Adipocyte (in vitro differentiated cells): ENCODE measurements around the gene ADAMTS17.

Source experiments
- DNase-seq: peaks from one replicate; pipeline ENCODE4 v3.0.0-alpha.2; 2015; ENCODE audit warnings: low read depth
- H3K27me3 ChIP-seq: replicated peaks from 2 replicates; pipeline ENCODE4 v1.7.0; 2013; ENCODE audit warnings: mild to moderate bottlenecking, low read length, moderate library complexity; ENCODE audit not compliant: control insufficient read depth, insufficient read depth
- H3K36me3 ChIP-seq: 2 replicates; pipeline ENCODE4 v1.7.0; 2013; ENCODE audit warnings: low read length, mild to moderate bottlenecking, moderate library complexity; ENCODE audit not compliant: control insufficient read depth, insufficient read depth, severe bottlenecking
- H3K4me1 ChIP-seq: 2 replicates; pipeline ENCODE4 v1.7.0; 2013; ENCODE audit warnings: mild to moderate bottlenecking, low read length, moderate library complexity; ENCODE audit not compliant: control insufficient read depth, insufficient read depth
- H3K4me3 ChIP-seq: 2 replicates; pipeline ENCODE4 v1.7.0; 2013; ENCODE audit warnings: mild to moderate bottlenecking, low read length, moderate library complexity
- H3K9ac ChIP-seq: 2 replicates; pipeline ENCODE4 v1.7.0; 2013; ENCODE audit warnings: mild to moderate bottlenecking, low read length, moderate library complexity
- H3K9me3 ChIP-seq: 2 replicates; pipeline ENCODE4 v1.7.0; 2013; ENCODE audit warnings: mild to moderate bottlenecking, low read length, moderate library complexity; ENCODE audit not compliant: control insufficient read depth

Gene ADAMTS17

DNA sequence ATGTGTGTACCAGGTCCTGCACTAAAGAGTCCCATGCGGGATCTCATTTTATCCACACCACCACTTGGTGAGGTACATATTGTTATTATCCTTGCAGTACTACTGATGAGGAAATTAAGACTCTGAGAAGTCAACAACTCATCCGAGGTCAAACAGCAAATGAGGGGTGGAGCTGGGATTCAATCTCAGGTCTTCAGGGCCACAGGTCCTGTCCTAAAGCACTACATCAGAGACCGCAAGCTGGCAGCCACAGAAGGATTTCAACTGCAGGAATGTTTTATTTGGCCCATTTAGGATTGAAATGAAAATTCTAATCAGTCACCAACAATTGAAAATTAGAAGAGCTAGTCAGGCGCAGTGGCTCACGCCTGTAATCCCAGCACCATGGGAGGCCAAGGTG lies 131.4 kb downstream of the ADAMTS17 start:
- Histone ChIP-seq H3K9me3 (no peaks in the 10 kb centered on the region), H3K4me1 (peaks cover 6% of the 10 kb centered on the region), H3K4me3 (no peak overlapping the region), H3K36me3 (no peaks in the 10 kb centered on the region), H3K9ac (no peak overlapping the region), H3K27me3 (no peaks in the 10 kb centered on the region)
- no peak for DNase-seq

DNA sequence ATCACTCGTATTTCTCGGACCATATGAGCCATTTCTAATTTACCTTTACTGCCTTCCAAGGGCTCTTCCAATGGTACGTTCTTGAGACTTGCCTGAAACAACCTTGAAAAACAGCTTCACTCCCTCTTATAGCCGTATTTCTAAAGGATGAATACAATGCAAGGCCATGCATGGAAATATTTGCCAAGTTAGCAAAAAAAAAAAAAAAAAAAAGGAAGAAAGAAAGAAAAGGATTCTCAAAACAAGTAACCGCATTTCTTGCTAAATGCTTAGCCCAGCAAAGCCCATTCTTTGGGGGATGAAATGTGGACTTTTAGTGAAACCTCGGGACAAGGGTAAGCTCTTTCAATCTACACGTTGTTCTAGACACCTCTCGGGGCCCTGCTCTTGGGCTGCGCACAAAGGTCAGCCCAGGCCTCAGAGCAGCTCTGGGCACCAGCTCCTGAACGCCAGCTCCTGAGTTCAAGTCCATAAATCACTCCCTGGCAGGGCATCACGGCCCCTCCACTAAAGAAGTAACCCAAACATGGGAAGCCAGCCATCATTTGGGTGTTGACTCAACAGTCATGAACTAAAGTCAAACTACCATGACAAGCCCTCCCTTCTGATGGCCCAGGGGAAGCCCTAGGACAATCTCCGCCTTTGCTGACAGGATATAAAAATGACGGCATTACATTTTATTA lies 132.7 kb downstream of the ADAMTS17 start:
- H3K9ac ChIP-seq: no peak overlapping the region
- DNase-seq: no peak
- H3K4me3 ChIP-seq: no peak overlapping the region
- H3K27me3 ChIP-seq: no peaks in the 10 kb centered on the region
- H3K36me3 ChIP-seq: no peaks in the 10 kb centered on the region
- peaks cover 2% of the 10 kb centered on the region for H3K9me3 ChIP-seq
- peaks cover 3% of the 10 kb centered on the region for H3K4me1 ChIP-seq

DNA sequence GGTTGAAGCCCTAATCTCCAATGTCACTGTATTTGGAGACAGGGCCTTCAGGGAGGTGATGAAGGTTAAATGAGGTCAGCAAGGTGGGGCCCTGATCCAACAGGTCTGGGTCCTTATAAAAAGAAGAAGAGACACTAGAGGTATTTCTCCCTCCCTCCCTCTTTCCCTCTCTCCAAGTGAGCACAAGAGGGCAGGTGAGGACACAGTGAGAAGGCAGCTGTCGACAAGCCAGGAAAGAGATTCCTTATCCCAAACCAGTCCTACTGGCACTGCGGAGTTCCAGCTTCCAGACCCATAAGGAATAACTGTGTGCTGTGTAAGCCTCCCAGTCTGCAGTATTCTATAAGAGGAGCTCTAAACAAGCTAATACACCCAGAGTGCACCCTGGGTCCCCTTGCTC lies 134.7 kb downstream of the ADAMTS17 start:
- Histone ChIP-seq H3K4me3 (no peak overlapping the region), H3K9me3 (peaks cover 3% of the 10 kb centered on the region), H3K4me1 (peaks cover 2% of the 10 kb centered on the region), H3K9ac (no peak overlapping the region), H3K36me3 (no peaks in the 10 kb centered on the region), H3K27me3 (no peaks in the 10 kb centered on the region)
- no peak for DNase-seq

DNA sequence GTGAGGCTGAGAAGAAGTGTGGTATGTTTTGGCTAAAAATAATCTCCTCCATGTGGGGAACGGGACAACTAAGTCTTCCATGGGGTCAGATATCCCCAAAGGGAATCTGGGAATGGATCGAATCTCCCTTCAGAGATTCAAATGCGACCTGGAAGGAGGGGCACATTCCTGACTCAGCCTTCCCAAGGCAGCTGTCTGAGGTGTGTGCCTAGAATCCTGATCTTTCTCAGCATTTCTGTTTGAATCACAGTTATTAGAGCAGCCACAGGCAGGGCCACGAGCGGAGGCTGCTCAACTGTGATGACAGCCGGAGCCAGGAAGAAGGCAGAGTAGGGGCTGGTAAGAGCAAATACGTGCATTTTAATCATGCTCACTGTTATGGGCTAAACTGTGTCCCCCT lies 135.1 kb downstream of the ADAMTS17 start:
- Histone ChIP-seq H3K27me3 (no peaks in the 10 kb centered on the region), H3K36me3 (no peaks in the 10 kb centered on the region), H3K4me1 (no peaks in the 10 kb centered on the region), H3K4me3 (no peak overlapping the region), H3K9me3 (peaks cover 3% of the 10 kb centered on the region), H3K9ac (no peak overlapping the region)
- no peak for DNase-seq

DNA sequence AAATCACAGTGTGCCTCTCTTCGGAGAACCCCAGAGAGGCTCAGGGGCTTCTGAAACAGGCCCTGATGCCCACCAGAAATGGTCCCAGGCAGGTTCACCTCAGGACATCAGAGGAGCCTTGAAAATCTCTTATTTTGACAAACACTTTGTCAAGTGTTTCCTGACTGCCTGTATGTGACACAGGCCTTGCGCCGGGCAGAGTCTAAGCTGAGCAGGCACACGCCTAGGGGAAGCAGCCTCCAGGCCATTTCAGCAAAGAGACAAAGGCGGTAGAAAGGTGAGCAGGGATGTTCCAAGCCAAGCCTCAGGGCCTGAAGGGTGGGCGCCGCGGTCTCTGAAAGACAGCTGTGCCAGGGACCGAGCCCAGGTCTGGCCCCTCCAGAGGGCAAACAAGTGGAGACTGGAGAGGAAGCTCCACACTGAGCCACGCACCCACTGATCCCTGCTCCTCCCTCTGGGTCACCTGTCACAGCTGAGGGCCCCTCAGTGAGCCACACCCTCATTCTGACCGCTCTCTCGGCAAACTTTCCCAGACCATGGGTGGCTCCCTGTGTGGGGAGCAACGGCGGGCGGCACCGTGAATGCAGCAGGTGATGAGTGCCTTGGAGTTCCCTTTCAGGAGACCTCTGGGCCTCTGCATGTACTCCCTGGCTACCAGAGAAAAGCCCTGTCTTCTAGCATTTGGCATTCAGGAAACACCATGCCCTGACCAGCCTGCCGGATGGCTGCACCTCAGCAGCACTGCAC lies 136.1 kb downstream of the ADAMTS17 start:
- Histone ChIP-seq H3K9ac (no peak overlapping the region), H3K4me1 (no peaks in the 10 kb centered on the region), H3K36me3 (no peaks in the 10 kb centered on the region), H3K27me3 (no peaks in the 10 kb centered on the region), H3K9me3 (peaks cover 3% of the 10 kb centered on the region), H3K4me3 (no peak overlapping the region)
- DNase-seq: no peak

DNA sequence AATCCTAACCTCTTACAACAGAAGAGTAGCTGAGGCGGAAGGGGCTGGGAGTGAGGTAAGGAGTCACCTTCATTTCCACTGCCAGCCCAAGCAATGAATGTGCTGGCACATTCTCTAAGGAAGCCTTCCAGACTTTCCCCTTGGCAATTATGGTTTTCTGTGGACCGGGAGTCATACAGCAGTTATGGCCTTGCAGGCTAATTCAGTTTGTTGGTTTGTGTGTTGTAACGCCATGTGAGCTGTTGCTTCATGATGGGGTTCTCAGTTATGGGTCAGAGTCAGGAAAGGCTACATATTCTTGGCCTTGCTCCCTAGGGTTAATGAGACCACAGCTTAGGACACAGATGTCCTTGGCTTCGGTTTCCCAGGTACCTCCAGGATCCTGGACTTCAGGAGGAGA lies 137.0 kb downstream of the ADAMTS17 start:
- peaks cover 3% of the 10 kb centered on the region for H3K9me3 ChIP-seq
- H3K4me1 ChIP-seq: no peaks in the 10 kb centered on the region
- H3K4me3 ChIP-seq: no peak overlapping the region
- H3K9ac ChIP-seq: no peak overlapping the region
- no peaks in the 10 kb centered on the region for H3K27me3 ChIP-seq
- no peaks in the 10 kb centered on the region for H3K36me3 ChIP-seq
- DNase-seq: no peak

DNA sequence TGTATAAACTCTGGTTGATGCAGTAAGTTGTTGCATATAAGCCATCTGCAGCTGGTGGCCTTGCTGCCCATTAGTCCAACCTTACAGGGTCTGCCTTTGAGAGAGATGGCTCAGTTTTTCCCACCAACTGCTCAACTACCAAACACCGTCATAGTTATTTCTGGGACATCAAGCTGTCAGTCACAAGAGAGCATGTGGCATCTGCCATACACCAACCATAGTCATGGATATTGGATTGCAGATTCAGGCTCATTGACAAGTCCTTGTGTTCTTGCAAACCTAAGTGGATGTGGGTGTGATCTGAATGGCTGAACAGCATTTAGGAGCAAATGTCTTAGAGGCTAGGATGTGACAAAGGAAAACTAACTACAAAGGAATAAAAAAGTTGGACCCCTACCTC lies 137.6 kb downstream of the ADAMTS17 start:
- Histone ChIP-seq H3K36me3 (no peaks in the 10 kb centered on the region), H3K27me3 (no peaks in the 10 kb centered on the region), H3K9me3 (peaks cover 3% of the 10 kb centered on the region), H3K4me1 (no peaks in the 10 kb centered on the region), H3K9ac (no peak overlapping the region), H3K4me3 (no peak overlapping the region)
- DNase-seq: no peak

DNA sequence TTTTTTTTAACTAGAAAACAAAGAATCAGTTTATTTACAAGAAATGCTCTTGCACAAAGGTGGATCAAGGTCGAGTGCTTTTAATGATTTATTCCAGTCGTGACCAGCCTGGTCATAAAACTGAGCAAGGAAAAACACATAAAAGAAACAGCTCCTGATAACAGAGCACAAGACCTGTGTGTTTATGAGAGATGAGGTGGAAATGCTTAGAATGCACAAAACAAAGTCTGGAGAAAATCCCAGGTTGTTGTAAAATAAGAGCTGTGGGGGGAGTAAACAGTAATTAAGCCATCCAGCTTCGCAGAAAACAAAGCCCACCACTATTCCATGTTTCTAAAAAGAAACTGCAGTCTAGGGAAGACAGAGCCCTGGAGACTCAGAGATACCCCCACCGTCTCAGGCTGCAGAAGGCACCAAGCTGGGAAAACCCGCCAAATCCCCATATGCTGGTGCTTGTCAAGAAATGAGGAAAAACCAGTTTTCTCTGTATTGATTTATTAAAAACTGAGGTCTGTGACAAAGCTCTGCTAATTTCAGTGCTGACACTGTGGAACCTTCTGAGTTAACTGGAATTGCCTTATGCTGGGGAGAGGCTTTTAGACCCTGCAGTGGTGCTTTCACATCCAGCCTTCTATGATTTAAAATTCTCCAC lies 139.3 kb downstream of the ADAMTS17 start:
- Histone ChIP-seq H3K9me3 (peaks cover 3% of the 10 kb centered on the region), H3K4me1 (no peaks in the 10 kb centered on the region), H3K9ac (no peak overlapping the region), H3K36me3 (no peaks in the 10 kb centered on the region), H3K4me3 (no peak overlapping the region), H3K27me3 (no peaks in the 10 kb centered on the region)
- DNase-seq: no peak

DNA sequence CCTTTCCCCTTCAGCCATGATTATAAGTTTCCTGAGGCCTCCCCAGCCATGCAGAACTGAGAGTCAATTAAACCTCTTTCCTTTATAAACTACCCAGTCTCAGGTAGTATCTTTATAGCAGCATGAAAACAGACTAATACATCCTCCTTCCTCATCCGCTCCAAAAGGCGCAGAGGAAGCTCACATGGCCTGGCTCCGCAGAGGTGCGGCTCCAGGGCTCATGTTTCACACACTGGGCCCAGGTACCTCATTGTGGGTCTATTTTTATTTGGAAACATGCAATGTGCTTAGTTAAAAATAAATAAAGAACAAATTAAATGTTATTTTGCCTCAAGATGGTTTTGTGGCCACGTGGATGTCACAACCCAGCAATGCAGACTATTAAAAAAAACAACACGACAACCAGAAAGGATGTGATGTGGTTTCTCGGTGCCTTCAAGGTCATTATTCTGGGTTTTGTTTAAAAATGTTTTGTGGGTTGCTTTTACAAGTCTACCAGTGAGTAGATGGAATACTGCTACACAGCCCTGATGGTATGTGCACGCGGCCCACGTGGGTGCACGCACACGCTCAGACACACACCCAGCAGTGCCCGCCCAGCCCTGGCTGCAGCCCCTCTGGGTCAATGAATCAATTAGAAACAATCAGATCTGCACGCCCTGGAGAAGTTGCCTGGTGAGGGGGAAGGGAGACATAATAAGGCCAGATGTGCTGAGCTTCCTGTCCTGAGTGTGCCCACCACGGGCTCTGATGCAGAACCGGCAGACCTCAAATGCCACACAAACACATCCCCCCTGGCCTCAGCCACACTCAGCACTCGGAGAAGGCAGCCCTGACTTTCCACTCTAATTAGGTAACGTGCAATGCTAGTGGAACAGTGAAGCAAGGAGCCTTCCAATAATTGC lies 140.1 kb downstream of the ADAMTS17 start:
- no peaks in the 10 kb centered on the region for H3K27me3 ChIP-seq
- H3K9me3 ChIP-seq: peaks cover 3% of the 10 kb centered on the region
- no peak for DNase-seq
- H3K4me1 ChIP-seq: no peaks in the 10 kb centered on the region
- no peak overlapping the region for H3K9ac ChIP-seq
- H3K36me3 ChIP-seq: no peaks in the 10 kb centered on the region
- H3K4me3 ChIP-seq: no peak overlapping the region

DNA sequence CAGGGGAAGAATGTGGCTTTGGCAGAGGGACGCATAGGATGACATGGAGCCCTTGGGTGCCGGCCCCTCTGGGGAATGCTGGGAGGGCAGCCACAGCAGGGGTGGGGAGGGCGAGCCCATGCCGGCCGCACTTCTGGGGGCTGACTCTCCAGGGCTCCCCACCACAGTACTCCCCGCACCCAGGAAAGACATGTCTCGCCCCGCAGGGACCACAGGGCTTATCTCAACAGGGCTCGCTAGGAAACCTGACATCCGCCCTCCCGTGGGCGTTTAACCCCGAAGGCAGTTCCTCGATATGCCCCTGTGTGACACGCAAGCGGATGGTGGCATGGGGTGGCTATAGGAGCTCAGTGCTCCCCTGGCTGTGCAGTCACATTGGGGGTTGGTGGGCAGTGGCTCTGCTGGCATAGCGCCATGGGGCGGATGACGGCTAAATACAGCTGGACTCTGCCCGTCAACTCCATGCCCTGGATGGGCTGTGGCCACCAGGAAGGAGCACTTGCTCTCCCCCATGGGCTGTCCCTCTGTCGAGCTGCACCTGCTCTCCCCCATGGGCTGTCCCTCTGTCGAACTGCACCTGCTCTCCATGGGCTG lies 141.4 kb downstream of the ADAMTS17 start:
- H3K36me3 ChIP-seq: no peaks in the 10 kb centered on the region
- DNase-seq: no peak
- no peaks in the 10 kb centered on the region for H3K4me1 ChIP-seq
- H3K27me3 ChIP-seq: no peaks in the 10 kb centered on the region
- no peak overlapping the region for H3K9ac ChIP-seq
- H3K9me3 ChIP-seq: peaks cover 3% of the 10 kb centered on the region
- H3K4me3 ChIP-seq: no peak overlapping the region
